ENCODE results near the gene CDCA7L.
"Not testable (repeated sequence)": the region's sequence is repeated elsewhere in the genome, so short reads cannot be mapped to it uniquely, and the experiment has no call there.

Gene CDCA7L

DNA sequence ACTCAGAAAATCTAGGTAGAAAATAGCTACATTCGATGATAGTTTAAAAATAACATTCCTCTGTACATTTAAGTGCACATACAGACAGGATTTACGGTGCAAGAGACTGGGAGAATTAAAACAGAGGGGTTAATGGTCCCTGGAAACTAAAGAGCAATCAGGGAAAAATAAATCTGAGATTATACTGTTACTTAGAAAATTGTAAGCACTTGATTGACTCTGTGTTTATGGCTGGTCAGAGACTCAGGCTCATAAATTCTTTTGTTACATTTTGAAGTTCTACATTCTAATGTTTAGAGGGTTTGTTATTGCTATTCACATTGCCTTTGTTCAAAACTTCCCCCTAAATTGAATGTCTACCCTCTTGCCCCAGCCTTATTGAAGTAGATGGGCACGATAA, 54.4 kb downstream of the CDCA7L start:
- no peaks in the 10 kb centered on the region for H3K4me1 Mint-ChIP-seq
- H3K27ac Mint-ChIP-seq = peak overlapping the region in 1 of 3 experiments; percentile 32
- TF ChIP-seq, protein P1, sequence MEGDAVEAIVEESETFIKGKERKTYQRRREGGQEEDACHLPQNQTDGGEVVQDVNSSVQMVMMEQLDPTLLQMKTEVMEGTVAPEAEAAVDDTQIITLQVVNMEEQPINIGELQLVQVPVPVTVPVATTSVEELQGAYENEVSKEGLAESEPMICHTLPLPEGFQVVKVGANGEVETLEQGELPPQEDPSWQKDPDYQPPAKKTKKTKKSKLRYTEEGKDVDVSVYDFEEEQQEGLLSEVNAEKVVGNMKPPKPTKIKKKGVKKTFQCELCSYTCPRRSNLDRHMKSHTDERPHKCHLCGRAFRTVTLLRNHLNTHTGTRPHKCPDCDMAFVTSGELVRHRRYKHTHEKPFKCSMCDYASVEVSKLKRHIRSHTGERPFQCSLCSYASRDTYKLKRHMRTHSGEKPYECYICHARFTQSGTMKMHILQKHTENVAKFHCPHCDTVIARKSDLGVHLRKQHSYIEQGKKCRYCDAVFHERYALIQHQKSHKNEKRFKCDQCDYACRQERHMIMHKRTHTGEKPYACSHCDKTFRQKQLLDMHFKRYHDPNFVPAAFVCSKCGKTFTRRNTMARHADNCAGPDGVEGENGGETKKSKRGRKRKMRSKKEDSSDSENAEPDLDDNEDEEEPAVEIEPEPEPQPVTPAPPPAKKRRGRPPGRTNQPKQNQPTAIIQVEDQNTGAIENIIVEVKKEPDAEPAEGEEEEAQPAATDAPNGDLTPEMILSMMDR (IDR thresholded peaks at IDR 0.05; ENCODE audit: unreplicated experiment in 3 of 3) = no peak
- H3K4me3 Mint-ChIP-seq = no peak overlapping the region
- peaks cover 8% of the 10 kb centered on the region for H3K27me3 Mint-ChIP-seq (ENCODE audit: low read depth)
- no peaks in the 10 kb centered on the region for H3K9me3 Mint-ChIP-seq
- peaks cover 3% of the 10 kb centered on the region for H3K36me3 Mint-ChIP-seq (ENCODE audit: low read depth)

DNA sequence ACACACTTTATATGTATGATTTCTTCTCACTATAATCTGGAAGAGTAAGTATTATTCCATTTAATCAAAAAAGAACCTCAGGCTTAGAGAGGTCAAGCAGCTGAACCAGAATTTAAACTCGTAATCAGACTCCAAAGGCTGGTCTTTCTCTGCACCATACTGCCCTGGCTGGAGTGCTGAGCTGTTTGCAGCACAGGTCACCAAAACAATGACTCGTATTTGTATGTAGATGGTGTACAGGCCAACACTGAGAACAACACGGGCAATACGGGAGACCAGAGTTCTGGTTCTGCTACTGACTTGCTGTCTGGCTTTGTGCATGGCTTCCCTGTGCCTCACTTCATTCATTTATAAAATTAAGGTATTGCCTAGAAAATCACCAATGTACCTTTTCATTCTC, 57.9 kb downstream of the CDCA7L start:
- Mint-ChIP-seq H3K4me3 (no peak overlapping the region), H3K27ac (no peak overlapping the region), H3K9me3 (no peaks in the 10 kb centered on the region), H3K4me1 (no peaks in the 10 kb centered on the region), H3K27me3 (ENCODE audit: low read depth) (peaks cover 3% of the 10 kb centered on the region), H3K36me3 (ENCODE audit: low read depth) (no peaks in the 10 kb centered on the region)
- TF ChIP-seq, protein P1 (IDR thresholded peaks at IDR 0.05; ENCODE audit: unreplicated experiment in 3 of 3) = no peak

DNA sequence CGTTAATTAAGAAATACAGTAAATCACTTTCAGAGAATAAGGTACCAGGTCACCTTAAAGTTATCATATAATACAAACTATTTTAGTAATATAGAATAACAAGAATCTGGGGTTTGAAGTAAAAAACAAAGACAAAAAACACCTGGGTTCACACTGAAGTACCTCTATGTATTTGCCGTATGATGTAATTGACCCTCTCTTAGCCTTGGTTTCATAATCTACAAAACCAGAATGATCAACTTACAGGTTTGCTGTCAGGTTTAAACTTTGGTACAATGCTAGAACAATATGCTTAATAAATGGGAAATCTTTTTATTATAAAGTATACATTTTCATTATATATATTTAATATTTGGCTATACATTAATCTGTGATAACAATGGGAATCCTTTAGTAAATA, 58.3 kb downstream of the CDCA7L start:
- no peaks in the 10 kb centered on the region for H3K4me1 Mint-ChIP-seq
- no peak overlapping the region for H3K4me3 Mint-ChIP-seq
- H3K27ac Mint-ChIP-seq = no peak overlapping the region
- H3K27me3 Mint-ChIP-seq (ENCODE audit: low read depth) = peaks cover 3% of the 10 kb centered on the region
- H3K9me3 Mint-ChIP-seq = no peaks in the 10 kb centered on the region
- no peaks in the 10 kb centered on the region for H3K36me3 Mint-ChIP-seq (ENCODE audit: low read depth)
- TF ChIP-seq, protein P1 (IDR thresholded peaks at IDR 0.05; ENCODE audit: unreplicated experiment in 3 of 3) = no peak

DNA sequence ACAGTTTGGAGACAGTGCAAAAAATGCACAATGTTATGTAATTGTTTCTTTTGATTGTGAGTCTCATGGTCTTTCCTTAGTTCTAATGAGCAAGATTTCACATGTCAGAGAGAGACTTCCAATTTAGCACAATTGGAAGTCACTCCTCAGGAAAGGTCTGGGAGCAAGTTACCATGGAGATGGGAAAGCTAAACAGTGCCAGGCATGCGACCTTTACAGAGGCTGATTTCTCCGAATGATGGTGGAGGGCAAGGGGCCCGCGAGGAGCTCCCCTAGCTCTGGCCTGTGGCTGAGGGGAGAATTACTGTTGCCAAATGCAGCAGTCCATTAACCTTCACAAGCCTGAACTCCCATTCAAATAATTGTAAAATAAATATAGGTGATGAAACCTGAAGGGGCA, 59.3 kb downstream of the CDCA7L start:
- Mint-ChIP-seq H3K36me3 (ENCODE audit: low read depth) (no peaks in the 10 kb centered on the region), H3K4me3 (no peak overlapping the region), H3K4me1 (no peaks in the 10 kb centered on the region), H3K27me3 (ENCODE audit: low read depth) (no peaks in the 10 kb centered on the region), H3K9me3 (no peaks in the 10 kb centered on the region), H3K27ac (no peak overlapping the region)
- TF ChIP-seq, protein P1 (IDR thresholded peaks at IDR 0.05; ENCODE audit: unreplicated experiment in 3 of 3) = no peak

DNA sequence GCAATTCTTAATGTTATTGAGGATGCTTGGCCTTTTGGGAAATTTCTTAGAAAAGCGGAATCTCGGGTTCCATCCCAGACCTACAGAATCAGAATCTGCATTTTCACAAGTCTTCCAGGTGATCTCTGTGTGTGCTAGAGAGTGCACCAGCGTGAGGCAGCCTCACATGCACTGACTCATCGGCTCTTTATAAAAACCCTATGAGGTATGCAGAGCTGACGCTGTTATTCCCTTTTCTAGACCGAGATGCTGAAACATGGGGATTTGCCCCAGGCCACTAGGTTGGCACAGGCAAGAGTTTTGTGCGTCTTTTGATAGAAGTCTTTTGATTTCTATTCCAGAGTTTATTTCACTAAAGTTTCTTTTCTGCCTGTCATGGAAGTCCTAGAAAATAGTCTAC, 61.2 kb downstream of the CDCA7L start:
- no peaks in the 10 kb centered on the region for H3K4me1 Mint-ChIP-seq
- no peaks in the 10 kb centered on the region for H3K27me3 Mint-ChIP-seq (ENCODE audit: low read depth)
- H3K36me3 Mint-ChIP-seq (ENCODE audit: low read depth) = no peaks in the 10 kb centered on the region
- H3K27ac Mint-ChIP-seq = no peak overlapping the region
- TF ChIP-seq, protein P1 (IDR thresholded peaks at IDR 0.05; ENCODE audit: unreplicated experiment in 3 of 3) = no peak
- no peak overlapping the region for H3K4me3 Mint-ChIP-seq
- no peaks in the 10 kb centered on the region for H3K9me3 Mint-ChIP-seq

DNA sequence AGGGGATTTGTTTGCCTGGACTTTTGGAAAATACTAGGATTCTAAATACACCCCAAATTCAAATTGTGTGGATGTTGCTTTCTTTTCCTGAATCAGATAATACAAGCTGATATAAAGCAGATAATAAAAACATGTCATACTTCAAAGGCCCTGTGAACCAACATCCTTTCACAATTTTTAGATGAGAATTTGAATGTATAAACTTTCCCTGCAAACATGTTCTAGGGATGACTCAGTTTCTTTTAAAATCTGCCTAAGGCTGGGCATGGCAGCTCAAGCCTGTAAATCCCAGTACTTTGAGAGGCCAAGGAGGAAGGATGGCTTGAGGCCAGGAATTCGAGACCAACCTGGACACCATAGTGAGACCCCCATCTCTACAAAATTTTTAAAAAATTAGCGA, 62.2 kb downstream of the CDCA7L start:
- not testable (repeated sequence) for H3K27me3 Mint-ChIP-seq (ENCODE audit: low read depth); H3K4me1 Mint-ChIP-seq; H3K36me3 Mint-ChIP-seq (ENCODE audit: low read depth); H3K9me3 Mint-ChIP-seq; H3K27ac Mint-ChIP-seq; H3K4me3 Mint-ChIP-seq

Measured in nephron (organoid).